NCI-H1417 (cell line): ENCODE measurements around the gene MORN5.

ENCODE experiments used
- DNase-seq, 3 experiments: peaks; one replicate each; lab custom pipeline; 2025; lab: John Stamatoyannopoulos, UW

The MORN5 gene

DNA sequence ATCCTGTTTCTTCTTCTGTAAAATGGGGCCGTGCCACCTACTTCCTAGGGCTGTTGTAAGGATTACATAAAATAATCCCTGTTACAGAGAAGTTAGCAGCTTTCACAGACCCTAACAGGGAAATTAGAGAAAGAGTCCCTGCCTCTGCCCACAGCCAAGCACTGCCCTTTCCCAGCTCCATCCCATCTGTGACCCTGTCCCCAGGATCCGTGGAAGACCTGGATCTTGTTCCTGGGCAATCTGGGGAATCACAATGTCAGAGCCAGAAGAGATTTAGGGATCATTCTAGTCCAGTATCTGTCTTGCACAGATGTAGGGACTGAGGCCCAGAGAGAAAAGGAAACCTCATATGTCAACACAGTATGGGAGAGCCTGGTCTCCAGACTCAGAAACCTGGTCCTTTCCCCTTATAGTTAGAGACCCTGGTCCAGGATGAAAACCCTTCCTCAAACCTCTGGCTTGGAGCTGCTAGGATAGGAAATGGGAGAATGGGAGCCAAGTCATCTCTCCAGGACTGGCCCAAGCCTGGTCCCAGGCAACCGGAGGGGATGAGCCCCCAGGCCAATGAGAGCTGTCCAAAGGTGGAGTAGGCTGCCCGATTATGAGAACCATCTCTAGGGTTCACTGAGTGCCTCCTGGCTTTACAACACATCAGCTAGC lies 56.6 kb downstream of the MORN5 start:
- DNase-seq = no peak

DNA sequence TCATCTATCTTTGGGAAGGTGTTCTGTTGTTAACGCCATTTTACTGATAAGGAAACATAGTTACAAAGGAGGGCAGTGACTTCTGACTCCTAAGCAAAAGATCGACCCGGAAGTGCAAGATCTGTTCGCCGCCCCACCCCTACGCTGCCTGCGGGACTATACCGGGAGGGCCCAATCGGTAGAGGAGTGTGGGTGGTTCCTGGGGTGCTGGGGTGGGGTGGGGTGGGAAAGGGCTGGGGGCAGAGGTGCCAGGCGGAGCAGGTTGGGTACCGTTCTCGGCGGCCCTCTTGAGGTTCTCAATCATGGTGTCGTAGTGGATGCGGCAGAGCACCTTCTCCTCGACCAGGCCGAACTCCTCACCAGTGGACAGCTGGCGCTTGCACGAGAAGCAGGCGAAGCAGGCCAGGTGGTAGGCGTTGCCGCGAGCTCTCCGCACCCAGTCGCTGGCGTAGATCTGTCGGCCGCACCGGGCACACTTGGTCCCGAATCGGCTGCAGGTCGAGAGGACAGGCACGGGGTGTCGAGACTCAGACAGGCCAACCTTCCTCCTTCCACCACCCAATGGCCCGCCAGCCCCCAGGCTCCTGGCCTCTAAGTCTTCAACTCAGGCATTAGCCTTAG lies 57.2 kb downstream of the MORN5 start:
- DNase-seq = no peak

- DNase-seq = no peak
Measured at GRCh38 chr9:122217640-122218039, 57.9 kb downstream of the MORN5 start.

DNA sequence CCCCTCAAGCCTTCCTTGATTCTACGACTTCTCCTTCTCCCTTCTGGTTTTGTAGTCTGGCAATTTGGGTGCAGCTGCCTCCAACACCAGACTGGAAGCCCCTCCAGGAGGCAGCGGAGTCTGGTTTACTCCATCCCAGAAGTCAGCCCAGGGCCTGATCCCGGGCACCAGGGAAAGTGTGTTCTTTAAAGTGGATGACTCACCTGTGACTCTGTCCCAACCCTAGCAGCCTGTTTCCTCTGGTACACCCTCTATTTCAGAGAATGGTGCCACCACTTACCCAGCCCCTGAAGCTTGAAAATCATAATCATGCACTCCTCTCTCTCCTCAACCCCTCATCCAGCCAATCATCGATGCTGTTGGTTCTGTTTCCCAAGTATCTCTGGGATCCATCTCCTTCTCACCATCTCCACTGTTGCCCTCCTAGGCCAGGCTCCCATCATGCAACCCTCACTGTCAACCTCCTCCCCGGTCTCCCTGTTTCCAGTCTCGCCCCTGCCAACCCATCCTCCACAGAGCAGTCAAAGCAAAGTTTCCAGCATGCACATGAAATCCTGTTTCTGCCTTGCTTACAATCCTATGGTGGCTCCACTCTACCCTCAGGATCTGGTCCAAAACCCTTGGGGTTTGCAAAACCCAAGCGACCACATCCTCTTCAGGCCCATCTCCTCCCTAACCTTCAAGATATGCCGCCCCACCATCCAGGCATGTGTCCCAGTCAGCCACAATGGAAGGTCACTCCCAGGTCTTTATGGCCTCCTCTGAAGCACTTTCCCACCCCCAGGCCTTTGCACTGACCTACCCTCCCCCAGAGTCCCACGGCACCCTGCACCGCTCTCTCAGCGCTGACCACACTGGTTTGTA lies 58.6 kb downstream of the MORN5 start:
- no peak for DNase-seq

- DNase-seq = no peak
Measured at GRCh38 chr9:122218935-122219855, 59.5 kb downstream of the MORN5 start.

DNA sequence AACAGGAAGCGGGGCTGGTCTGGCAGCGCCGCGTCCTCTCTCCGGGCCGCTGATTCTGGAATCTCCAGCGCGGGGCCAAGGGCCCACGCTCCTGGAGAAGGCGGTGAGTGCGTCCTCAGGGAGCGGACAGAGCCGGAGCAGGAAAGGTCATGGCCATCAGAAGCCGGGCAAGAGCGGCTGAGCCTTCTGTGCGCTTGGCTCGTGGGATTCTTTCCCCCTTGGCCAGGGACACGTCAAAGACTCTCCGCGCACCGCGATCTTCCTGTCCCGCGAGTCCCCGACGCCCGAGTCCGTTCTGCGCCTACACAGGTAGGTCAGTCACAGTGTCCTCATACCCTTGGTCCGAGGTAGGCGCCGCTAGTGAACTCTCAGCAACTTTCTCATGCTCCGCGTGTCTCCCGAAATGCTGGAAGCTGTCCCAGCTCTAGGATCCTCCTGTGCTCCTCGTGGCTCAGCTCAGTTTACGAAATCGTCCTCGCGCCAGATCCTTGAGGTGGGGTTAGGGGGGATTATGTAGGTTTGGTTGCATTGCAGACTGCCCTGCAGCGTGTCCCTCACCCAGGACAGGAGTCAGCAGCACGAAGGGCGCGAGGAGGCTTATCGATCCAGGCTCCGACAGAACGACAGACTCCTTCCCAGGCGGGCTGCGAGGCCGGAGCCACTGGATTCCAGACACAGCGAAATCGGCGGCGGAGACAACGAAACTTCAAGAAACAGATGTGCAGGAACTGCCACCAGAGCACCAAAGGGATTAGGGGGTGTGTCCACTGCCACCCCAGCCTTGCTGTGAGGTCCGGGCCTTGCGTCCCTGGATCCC lies 60.4 kb downstream of the MORN5 start:
- DNase-seq = no peak

DNA sequence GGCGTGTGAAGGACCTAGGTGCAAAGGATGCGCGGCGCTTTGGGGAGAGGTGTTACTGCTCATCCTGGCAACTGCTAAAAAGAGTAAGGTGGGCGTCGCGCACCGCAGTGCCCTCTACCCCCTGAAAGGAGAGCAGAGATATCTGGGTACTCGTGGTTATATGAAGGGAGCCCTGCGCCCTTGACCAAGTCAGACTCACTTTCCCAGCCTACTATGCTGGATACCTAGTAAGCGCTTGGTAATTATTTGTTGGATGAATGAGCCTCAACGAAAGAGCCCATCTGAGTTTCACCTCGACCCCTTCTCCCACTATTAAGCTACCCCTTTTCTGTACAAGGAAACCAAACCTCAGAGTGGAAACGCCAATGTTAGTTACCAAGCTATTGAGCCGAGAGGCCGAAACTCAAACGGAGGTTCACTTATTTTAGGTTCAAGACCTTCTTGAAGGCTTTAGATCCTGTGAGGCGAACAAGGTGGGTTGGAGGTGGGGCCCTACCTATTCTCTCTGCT lies 61.0 kb downstream of the MORN5 start:
- no peak for DNase-seq

DNA sequence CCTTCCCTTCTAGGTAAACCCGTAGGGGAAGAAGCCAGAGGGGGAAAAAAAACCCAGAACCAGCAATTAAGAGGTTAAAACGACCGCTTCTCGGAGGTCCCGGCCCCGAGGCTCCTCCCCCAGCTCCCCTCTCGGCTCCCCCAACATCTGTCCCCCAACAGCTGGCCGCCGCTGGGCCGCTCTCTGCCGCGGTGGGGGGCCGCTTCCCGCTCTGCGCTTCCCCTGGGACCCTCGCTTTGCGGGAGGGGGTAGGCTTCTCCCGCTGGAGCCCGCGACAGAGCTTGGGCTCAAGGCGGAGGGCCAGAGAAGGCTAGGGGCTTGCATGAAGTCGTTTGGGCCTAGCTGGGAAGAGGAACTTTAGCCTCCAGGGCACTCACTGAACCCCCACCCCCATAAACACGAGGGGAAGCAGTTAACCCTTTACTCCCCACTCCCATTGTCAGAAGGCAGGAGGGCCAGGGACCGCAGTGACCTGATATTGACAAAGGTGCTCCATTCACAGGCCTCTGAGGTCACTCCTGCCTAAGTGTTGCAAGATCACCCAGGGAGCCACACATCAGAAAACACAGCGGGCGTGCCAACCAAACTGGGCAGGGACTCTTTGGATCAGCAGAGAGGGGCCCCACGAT lies 61.6 kb downstream of the MORN5 start:
- no peak for DNase-seq

- DNase-seq = no peak
Measured at GRCh38 chr9:122222791-122223190, 63.1 kb downstream of the MORN5 start.

- DNase-seq = no peak
Measured at GRCh38 chr9:122223435-122223834, 63.7 kb downstream of the MORN5 start.

DNA sequence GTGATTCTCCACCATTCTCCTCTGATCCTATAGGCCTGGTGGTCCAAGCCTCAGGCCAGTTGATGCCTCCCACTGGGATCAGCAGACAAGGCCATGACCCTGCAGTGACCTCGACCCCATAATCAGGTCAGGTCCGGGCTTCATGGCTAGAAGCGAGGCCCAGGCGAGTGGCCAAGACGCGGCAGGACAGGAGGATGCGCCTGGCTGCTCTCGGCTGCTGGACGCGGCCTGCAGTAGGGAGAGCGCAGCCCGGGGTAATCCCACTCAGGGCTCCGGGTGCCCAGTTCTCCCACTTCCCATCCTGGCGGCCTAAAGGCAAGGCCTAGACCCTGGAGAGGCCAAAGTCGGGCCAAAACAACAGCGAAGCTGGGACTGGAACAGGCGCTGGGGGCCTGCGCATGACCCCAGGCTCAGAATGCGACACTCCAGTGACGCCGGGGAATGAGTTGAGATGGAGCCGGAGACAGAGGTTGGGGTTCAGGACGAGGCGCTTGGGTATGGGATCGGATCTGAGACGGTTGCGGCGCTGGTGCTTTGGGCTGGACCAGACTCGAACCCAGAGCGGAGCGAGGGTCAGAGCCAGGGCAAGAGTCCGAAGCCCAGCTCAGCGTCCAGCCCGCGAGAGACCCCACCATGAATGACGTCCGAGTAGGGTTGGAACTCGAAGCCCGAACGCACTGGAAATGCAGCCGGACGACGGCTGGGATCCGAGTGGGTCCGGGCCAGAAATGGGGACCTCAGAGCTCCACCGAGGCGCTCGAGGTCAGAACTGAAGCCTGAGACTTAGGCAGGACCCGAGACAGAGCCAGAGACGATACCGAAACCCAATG lies 65.8 kb downstream of the MORN5 start:
- no peak for DNase-seq

- DNase-seq = no peak
Measured at GRCh38 chr9:122226142-122226757, 66.5 kb downstream of the MORN5 start.

- peak in 1 of 3 experiments; percentile 81 for DNase-seq
Measured at GRCh38 chr9:122226758-122227574, 67.3 kb downstream of the MORN5 start.

GRCh38 chr9:122227575-122227900 lies 67.8 kb downstream of the MORN5 start:
- peak; percentile 30 to 81 (median 81) for DNase-seq

DNA sequence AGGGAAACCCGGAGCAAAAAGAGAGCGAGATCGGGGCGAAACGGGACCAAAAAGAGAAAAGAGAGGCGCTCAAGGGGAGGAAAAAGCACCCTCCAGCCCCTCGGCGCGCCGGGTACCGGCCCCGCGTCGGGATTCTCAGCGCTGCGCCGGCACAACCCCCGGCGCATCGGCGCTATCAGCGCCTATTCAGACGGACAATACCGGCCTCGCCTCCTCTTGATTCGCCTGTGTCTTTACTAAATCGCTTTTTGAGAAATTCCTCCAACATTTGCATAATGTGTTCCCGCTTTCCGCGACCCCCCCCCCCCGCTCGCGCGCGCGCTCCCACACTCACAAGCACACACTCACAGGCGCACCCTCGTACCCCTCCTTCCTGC lies 68.5 kb downstream of the MORN5 start:
- peak; percentile 17 to 76 (median 70) for DNase-seq

DNA sequence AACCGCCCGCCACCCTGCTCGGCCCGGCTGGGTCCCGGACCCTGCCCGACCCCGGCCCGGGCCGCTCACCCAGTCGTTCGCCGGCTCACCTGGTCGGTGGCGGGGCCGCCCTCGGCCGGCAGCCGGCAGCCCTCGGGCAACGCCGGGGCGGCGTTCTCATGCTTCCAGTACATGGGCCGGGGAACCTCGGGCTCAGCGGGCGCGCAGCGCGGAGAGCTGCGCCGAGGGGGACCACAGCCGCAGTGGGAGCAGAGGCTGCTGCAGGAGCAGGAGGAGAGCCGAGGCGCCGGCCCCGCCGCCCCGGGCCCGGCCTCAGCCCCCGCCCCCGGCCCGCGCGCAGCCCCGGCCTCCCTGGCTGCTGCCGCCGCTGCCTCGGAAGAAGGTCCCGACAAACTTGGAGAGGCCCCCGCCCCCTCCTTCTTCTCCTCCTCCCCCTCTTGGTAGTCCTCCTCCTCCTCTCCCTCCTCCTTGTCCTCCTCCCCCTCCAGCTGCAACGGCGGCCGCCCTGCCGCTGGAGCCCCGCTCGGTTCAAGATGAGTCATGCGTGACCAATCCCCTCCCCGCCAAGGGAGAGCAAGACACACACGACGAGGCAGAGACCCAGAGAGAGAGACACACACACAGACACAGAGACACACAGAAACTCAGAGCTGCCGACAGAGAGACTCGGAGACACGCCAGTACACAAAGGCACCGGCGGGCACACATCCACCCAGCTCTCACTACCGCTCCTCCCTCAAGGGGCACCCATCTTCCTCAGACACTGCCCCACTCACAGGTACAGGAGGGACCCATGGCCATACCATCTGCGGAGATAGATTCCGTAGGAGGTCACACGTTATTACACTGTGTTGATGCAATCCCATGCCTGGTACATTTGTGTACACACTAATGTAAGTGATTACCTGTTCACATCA lies 69.1 kb downstream of the MORN5 start, which contains the start of gene LHX6:
Gene LHX6 (minus strand): TSS at position 390 of the 917 bp plus-strand sequence. CDS start 217 bp downstream, at position 173.
- DNase-seq = peak; percentile 16 to 70 (median 68)

DNA sequence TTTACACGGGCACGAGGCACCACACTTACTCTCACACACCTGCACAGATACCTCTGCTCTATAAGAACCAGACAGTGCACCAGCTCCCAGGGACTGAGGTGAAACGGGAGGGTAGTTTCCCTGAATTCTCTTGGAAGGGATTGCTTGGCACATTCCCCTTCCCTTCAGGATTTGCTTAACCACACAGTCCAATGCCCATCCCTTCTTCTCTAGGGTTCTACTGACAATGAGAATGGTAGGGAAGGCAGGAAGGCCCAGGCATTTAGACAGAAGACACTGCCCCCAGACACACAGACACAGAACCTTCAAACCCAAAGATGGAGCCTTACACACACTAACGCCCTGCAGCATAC lies 69.8 kb downstream of the MORN5 start:
- DNase-seq = no peak
